Activated T-helper 2 cell treated with anti-CD3 and anti-CD28 coated beads, Interferon-gamma antibody, Interleukin-2, Interleukin-4, amounts not matched to agents 10 μg/mL and 5 μg/mL and 100 μg/mL, durations not matched to agents 14 hours and 24 hours and 36 hours (primary cell): ENCODE data around the gene WWOX. TPM values are rescaled to one million over a fixed set of nuclear protein-coding genes. Genes with fewer than 3 reads are reported as not detected.

ENCODE experiments used
- DNase-seq: peaks from one replicate; pipeline ENCODE4 v3.0.0; 2021; ENCODE audit warnings: low spot score
- H3K27ac Mint-ChIP-seq: one replicate; pipeline ENCODE4 v1.8.0; 2021; ENCODE audit warnings: mixed read lengths
- H3K27me3 Mint-ChIP-seq: one replicate; pipeline ENCODE4 v1.8.0; 2021; ENCODE audit warnings: low read depth, mixed read lengths
- H3K36me3 Mint-ChIP-seq: one replicate; pipeline ENCODE4 v1.8.0; 2021; ENCODE audit warnings: low read depth, mixed read lengths
- H3K4me1 Mint-ChIP-seq: one replicate; pipeline ENCODE4 v1.8.0; 2021; ENCODE audit warnings: low read depth, mixed read lengths
- H3K4me3 Mint-ChIP-seq: one replicate; pipeline ENCODE4 v1.8.0; 2021; ENCODE audit warnings: low read depth, mild to moderate bottlenecking, moderate library complexity, mixed read lengths
- H3K9me3 Mint-ChIP-seq: one replicate; pipeline ENCODE4 v1.8.0; 2021; ENCODE audit warnings: mixed read lengths
- intact Hi-C: fragments of 100-400 bp; cut with micrococcal nuclease; formaldehyde crosslinking; loops from one replicate; pipeline ENCODE4 v1.15.1; 2023
- total RNA-seq: library from RNA; stranded (reverse); gene quantifications from 2 replicates; pipeline ENCODE4 v1.2.3, GENCODE V29; 2022

The WWOX gene
- total RNA-seq, 1 donor from 2014 or later = 19.0 TPM

DNA sequence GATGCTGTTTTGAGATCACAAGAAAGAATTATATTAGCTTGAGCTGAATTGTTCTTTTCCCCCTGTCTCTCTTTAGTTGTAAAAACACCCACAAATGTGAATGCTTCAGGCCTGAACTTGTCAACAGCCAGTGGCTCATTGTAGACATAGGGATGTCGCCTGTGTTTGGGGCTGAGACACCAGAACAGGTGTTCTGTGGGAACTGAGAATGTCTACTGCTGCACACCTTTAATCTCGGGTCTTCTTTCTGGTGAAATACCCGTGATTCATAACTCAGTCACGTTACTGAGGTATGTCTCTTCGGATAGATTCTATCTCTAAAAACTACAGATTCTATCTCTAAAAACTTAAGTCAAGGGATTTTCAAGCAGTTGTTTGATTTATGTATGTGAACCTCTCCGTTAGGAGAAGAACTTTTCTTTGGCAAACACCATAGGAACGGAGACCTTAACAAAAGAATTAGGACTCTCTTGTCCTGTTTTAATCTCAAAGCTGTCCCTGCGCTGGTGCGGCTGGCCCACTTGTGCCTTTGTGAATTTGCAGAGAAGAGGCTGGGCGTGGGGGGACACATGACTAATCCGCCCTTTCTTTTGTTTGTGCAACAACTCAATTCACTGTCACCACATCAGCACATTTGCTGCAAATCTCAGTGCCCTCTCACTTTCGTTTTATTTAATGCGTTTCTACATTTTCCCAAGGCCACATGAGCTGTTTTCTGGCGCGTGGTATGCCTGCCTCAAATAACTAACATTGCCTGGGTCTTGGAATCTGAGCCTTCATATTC, 858.1 kb downstream of the WWOX start:
- peaks cover 7% of the 10 kb centered on the region for H3K9me3 Mint-ChIP-seq
- no peak overlapping the region for H3K27ac Mint-ChIP-seq
- peaks cover 3% of the 10 kb centered on the region for H3K27me3 Mint-ChIP-seq
- intact Hi-C loops = no loop called here
- peaks cover 12% of the 10 kb centered on the region for H3K4me1 Mint-ChIP-seq
- DNase-seq = no peak
- H3K4me3 Mint-ChIP-seq = no peak overlapping the region
- no peaks in the 10 kb centered on the region for H3K36me3 Mint-ChIP-seq

GRCh38 chr16:78961464-78961863, 862.0 kb downstream of the WWOX start:
- Mint-ChIP-seq H3K4me1 (peaks cover 15% of the 10 kb centered on the region), H3K4me3 (no peak overlapping the region), H3K9me3 (peaks cover 14% of the 10 kb centered on the region), H3K27ac (no peak overlapping the region), H3K36me3 (peaks cover 5% of the 10 kb centered on the region), H3K27me3 (no peaks in the 10 kb centered on the region)
- intact Hi-C loops = loop anchor here (5.0 kb wide), 1 partner anchor 106 kb away; no protein-coding TSS in a partner anchor
- DNase-seq = no peak

DNA sequence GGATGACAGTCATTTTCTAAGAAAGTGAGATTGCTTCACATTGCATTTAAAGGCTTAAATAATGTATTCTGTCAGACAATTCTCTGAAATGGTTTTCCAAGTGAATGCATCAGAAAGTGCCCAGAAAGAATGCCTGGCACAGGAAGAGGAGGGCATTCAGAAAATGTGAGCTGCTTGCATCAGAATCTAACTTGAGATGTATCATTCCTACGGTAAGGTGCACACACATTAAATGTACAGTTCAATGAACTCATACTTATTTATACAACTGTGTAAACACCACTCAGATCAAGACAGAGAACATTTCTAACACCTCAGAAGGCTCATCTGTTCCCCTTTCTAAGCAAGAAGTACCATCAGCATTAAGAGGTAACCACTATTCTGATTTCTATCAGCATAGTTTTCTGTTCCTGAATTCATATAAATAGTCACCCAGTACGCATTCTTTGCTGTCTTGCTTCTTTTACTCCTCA, 863.0 kb downstream of the WWOX start:
- no peak for DNase-seq
- intact Hi-C loops = loop anchor here (1.0 to 5.0 kb wide), 6 partner anchors 45 to 184 kb away; no protein-coding TSS in a partner anchor
- no peak overlapping the region for H3K4me3 Mint-ChIP-seq

GRCh38 chr16:78967948-78968347, 868.5 kb downstream of the WWOX start:
- intact Hi-C loops = no loop called here
- H3K4me1 Mint-ChIP-seq = peaks cover 1% of the 10 kb centered on the region
- H3K27me3 Mint-ChIP-seq = no peaks in the 10 kb centered on the region
- H3K4me3 Mint-ChIP-seq = no peak overlapping the region
- peaks cover 10% of the 10 kb centered on the region for H3K9me3 Mint-ChIP-seq
- no peak overlapping the region for H3K27ac Mint-ChIP-seq
- H3K36me3 Mint-ChIP-seq = peaks cover 5% of the 10 kb centered on the region
- no peak for DNase-seq

More for the DNA sequence above, 863.0 kb downstream of the WWOX start:
- Mint-ChIP-seq H3K36me3 (peaks cover 5% of the 10 kb centered on the region), H3K27me3 (no peaks in the 10 kb centered on the region), H3K27ac (peak overlapping the region; percentile 6), H3K9me3 (peaks cover 14% of the 10 kb centered on the region), H3K4me1 (peaks cover 12% of the 10 kb centered on the region)

DNA sequence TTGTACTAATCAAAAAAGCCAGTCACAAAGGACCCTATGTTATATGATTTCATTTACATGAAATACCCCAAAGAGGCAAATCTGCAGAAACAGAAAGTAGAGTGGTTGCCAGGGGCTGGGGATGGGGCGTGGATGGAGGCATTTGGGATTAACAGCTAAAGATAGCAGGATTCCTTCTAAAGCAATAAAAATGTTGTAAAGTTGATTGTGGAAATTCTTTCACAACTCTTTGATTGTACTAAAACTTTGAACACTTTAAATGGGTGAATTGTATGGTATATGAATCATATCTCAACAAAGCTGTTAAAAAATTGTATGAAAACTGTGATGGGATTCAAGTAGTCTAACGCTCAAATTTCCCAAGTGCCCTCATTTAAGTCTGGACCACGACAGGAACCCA, 870.3 kb downstream of the WWOX start:
- no peak overlapping the region for H3K4me3 Mint-ChIP-seq
- H3K9me3 Mint-ChIP-seq = peaks cover 3% of the 10 kb centered on the region
- DNase-seq = no peak
- H3K27me3 Mint-ChIP-seq = no peaks in the 10 kb centered on the region
- no peak overlapping the region for H3K27ac Mint-ChIP-seq
- intact Hi-C loops = no loop called here
- H3K36me3 Mint-ChIP-seq = no peaks in the 10 kb centered on the region
- H3K4me1 Mint-ChIP-seq = no peaks in the 10 kb centered on the region

DNA sequence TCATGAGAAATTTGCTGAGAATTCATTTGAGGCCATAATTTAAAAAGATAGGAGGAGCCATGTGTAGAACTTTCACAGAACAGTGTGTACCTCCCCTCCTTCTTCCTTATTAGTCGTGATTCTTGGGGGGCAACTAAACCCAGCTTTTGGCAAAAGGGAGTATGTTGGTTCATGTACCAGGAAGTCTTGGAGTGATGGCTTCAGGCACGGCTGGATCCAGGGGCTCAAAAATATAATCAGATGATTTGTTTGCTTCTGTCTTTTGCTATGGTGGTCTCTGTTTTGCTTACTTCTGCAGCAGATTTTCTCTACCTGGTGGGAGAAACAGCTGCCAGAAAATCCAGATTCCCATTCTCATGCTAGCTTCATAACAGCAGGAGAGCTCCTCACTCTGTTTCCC, 871.2 kb downstream of the WWOX start:
- H3K9me3 Mint-ChIP-seq = peaks cover under 1% of the 10 kb centered on the region
- H3K36me3 Mint-ChIP-seq = no peaks in the 10 kb centered on the region
- no peak for DNase-seq
- no peak overlapping the region for H3K4me3 Mint-ChIP-seq
- no peaks in the 10 kb centered on the region for H3K27me3 Mint-ChIP-seq
- H3K27ac Mint-ChIP-seq = no peak overlapping the region
- intact Hi-C loops = no loop called here
- H3K4me1 Mint-ChIP-seq = no peaks in the 10 kb centered on the region

DNA sequence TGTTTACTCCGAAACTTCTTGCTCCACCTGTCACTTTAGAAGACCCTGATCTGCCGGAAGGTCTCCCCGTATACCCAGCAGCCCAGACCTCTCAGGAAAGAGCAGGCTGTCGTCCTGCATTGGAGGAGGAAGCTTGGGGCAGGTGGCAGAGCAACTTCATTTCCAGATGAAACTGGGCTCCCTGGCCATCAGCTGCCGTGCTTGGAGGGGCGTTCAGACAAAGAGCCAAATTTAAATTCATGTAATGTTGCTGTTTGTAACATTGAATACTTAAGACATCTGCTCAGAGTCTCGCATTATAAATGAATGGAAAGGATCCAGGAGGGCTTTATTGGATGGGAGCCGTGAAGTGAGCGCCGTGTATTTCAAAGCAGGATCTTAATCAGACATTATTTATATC, 872.6 kb downstream of the WWOX start:
- Mint-ChIP-seq H3K27me3 (no peaks in the 10 kb centered on the region), H3K4me1 (no peaks in the 10 kb centered on the region), H3K36me3 (no peaks in the 10 kb centered on the region), H3K9me3 (no peaks in the 10 kb centered on the region), H3K4me3 (no peak overlapping the region), H3K27ac (no peak overlapping the region)
- intact Hi-C loops = no loop called here
- no peak for DNase-seq

- Mint-ChIP-seq H3K27ac (no peak overlapping the region), H3K27me3 (no peaks in the 10 kb centered on the region), H3K4me3 (no peak overlapping the region), H3K36me3 (no peaks in the 10 kb centered on the region), H3K4me1 (no peaks in the 10 kb centered on the region), H3K9me3 (no peaks in the 10 kb centered on the region)
- intact Hi-C loops = no loop called here
- DNase-seq = no peak
Observed at GRCh38 chr16:78972986-78973385, 873.5 kb downstream of the WWOX start.

DNA sequence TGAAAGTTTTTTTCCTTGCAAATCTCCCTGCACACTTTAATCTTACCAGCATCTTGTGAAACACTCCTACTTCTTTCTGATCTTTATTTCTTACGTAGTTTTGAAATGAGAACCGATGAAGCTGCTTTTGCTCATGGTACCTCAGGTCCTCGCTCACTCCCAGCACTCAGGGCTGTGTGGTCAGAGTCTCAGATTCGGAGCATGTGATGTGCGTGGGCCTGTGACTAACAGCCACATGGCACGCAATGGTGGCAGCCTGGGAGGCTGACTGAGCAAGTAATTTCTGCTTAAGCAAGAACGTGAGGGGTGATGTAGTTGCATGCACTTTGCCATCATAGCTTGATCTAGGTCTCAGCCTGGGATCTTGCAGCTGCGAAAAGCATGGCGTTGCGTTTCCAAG, 876.8 kb downstream of the WWOX start:
- Mint-ChIP-seq H3K9me3 (no peaks in the 10 kb centered on the region), H3K4me1 (no peaks in the 10 kb centered on the region)

DNA sequence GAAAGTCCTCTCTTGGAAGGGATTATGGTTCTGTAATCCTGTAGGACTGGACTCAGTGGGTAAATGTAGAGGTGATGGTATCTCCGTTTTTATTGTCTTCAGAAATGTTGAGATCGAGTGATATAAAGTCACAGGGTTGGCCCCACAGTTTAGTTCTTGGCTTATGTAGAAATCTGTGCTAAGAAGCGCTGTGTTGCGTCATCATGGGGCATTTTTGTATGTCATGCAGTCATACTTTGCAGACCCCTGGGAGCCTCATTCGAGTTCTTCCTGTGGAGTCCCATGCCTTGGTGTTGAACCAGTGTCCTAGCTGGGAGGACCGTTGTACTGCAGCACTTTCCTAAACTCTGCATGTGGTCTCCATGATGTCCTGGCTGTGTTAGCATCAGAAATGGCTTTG, 881.4 kb downstream of the WWOX start:
- no peaks in the 10 kb centered on the region for H3K36me3 Mint-ChIP-seq
- H3K4me3 Mint-ChIP-seq = no peak overlapping the region
- H3K4me1 Mint-ChIP-seq = no peaks in the 10 kb centered on the region
- intact Hi-C loops = no loop called here
- no peaks in the 10 kb centered on the region for H3K27me3 Mint-ChIP-seq
- H3K9me3 Mint-ChIP-seq = no peaks in the 10 kb centered on the region
- no peak overlapping the region for H3K27ac Mint-ChIP-seq
- no peak for DNase-seq

More for the DNA sequence above, 876.8 kb downstream of the WWOX start:
- no peak for DNase-seq
- intact Hi-C loops = no loop called here
- no peak overlapping the region for H3K27ac Mint-ChIP-seq
- H3K27me3 Mint-ChIP-seq = no peaks in the 10 kb centered on the region
- no peak overlapping the region for H3K4me3 Mint-ChIP-seq
- H3K36me3 Mint-ChIP-seq = no peaks in the 10 kb centered on the region

- intact Hi-C loops = no loop called here
- Mint-ChIP-seq H3K36me3 (no peaks in the 10 kb centered on the region), H3K4me1 (no peaks in the 10 kb centered on the region), H3K4me3 (no peak overlapping the region), H3K27me3 (peaks cover 1% of the 10 kb centered on the region), H3K27ac (no peak overlapping the region), H3K9me3 (no peaks in the 10 kb centered on the region)
- no peak for DNase-seq
Observed at GRCh38 chr16:78982096-78982744, 882.8 kb downstream of the WWOX start.

GRCh38 chr16:78984324-78984723, 884.9 kb downstream of the WWOX start:
- DNase-seq = no peak
- Mint-ChIP-seq H3K36me3 (no peaks in the 10 kb centered on the region), H3K4me3 (no peak overlapping the region), H3K27me3 (peaks cover 1% of the 10 kb centered on the region), H3K9me3 (no peaks in the 10 kb centered on the region), H3K4me1 (no peaks in the 10 kb centered on the region), H3K27ac (no peak overlapping the region)
- intact Hi-C loops = no loop called here

DNA sequence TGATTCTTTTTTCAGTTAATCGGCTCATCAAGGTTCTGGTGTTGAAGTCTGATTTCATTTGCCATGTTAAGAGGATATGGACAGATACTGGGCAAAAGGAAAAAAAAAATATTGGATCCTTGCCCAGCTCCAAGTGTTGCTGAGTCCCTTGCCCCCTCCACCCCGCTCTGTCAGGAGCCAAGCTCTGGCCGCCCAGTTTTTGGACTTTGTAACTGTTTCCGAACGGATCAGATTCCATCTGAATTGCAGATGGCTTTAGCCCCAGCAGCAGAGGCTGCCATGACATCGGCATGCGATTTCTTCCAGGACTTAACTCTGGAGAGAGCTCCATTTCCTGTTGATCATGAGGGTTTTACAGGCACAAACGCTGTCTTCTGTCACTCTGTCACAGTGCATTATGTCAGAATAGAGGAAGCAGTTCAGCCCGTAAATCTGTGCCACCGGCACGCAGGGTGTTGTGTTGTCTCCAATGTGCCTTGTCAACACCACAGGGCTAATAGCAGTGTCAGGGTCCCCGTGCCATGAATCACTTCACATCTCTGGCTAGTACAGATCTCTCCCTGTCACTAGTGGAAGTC, 885.5 kb downstream of the WWOX start:
- no peaks in the 10 kb centered on the region for H3K36me3 Mint-ChIP-seq

More for the DNA sequence above, 885.5 kb downstream of the WWOX start:
- Mint-ChIP-seq H3K4me1 (no peaks in the 10 kb centered on the region), H3K9me3 (no peaks in the 10 kb centered on the region), H3K27me3 (peaks cover 1% of the 10 kb centered on the region), H3K4me3 (no peak overlapping the region), H3K27ac (no peak overlapping the region)
- intact Hi-C loops = no loop called here
- DNase-seq = no peak
